DND-41 (cell line): Measurements from ENCODE around the gene RACGAP1.
A peak's percentile ranks its signal among the peaks of the same experiment; 100 is the strongest.
"Not testable (repeated sequence)": the region's sequence is repeated elsewhere in the genome, so short reads cannot be mapped to it uniquely, and the experiment has no call there.

Experiments used
- ATAC-seq: fragments of 200-7000 bp; cut with Tn5 transposase; 3 replicates; pipeline ENCODE4 v1.9.1; 2021; ENCODE audit warnings: low read depth; ENCODE audit not compliant: insufficient read depth
- DNase-seq: peaks from one replicate; pipeline ENCODE4 v3.0.0-alpha.2; 2020
- H2AFZ ChIP-seq: 2 replicates; pipeline ENCODE4 v1.6.0; 2012; ENCODE audit warnings: low read depth, low read length
- H3K27ac ChIP-seq: 2 replicates; pipeline ENCODE4 v1.5.1; 2012; ENCODE audit warnings: low read length, inconsistent platforms
- H3K27me3 ChIP-seq: fragments of 200-600 bp; sonication (generic); 2 replicates; pipeline ENCODE4 v1.6.0; 2012; ENCODE audit warnings: low read length, mild to moderate bottlenecking, inconsistent platforms; ENCODE audit not compliant: insufficient read depth, poor library complexity
- H3K36me3 ChIP-seq: 2 replicates; pipeline ENCODE4 v1.5.1; 2012; ENCODE audit warnings: low read length, inconsistent platforms; ENCODE audit not compliant: insufficient read depth
- H3K4me1 ChIP-seq: 2 replicates; pipeline ENCODE4 v1.5.1; 2012; ENCODE audit warnings: mild to moderate bottlenecking, low read length; ENCODE audit not compliant: insufficient read depth
- H3K4me2 ChIP-seq: 2 replicates; pipeline ENCODE4 v1.6.0; 2012; ENCODE audit warnings: mild to moderate bottlenecking, moderate library complexity, low read length, inconsistent platforms; ENCODE audit not compliant: insufficient read depth
- H3K4me3 ChIP-seq, 2 experiments: fragments of 200-600 bp in 1 of 2; shearing (Covaris generic) in 1 of 2; 2 replicates each; pipeline ENCODE4 v1.5.1; 2012 to 2016; ENCODE audit warnings: inconsistent platforms in 2 of 2, low read length in 2 of 2, mild to moderate bottlenecking in 2 of 2, low read depth in 1 of 2, moderate library complexity in 1 of 2
- H3K79me2 ChIP-seq: 2 replicates; pipeline ENCODE4 v1.6.0; 2012; ENCODE audit warnings: low read length, inconsistent platforms; ENCODE audit not compliant: insufficient read depth
- H3K9ac ChIP-seq: 2 replicates; pipeline ENCODE4 v1.6.0; 2012; ENCODE audit warnings: low read depth, mild to moderate bottlenecking, inconsistent platforms, low read length, moderate library complexity
- H3K9me3 ChIP-seq: 2 replicates; pipeline ENCODE4 v1.5.1; 2012; ENCODE audit warnings: low read length, moderate library complexity, mild to moderate bottlenecking, inconsistent platforms; ENCODE audit not compliant: insufficient read depth, severe bottlenecking
- H4K20me1 ChIP-seq: 2 replicates; pipeline ENCODE4 v1.6.0; 2012; ENCODE audit warnings: low read length; ENCODE audit not compliant: insufficient read depth
- CTCF ChIP-seq: IDR thresholded peaks from 2 replicates; pipeline ENCODE4 v1.5.1; 2012; ENCODE audit warnings: borderline replicate concordance, low read length, moderate library complexity, mild to moderate bottlenecking; ENCODE audit not compliant: poor library complexity, severe bottlenecking; ENCODE audit errors: extremely low read depth
- EZH2 ChIP-seq: IDR thresholded peaks from 3 replicates; pipeline ENCODE4 v1.6.1; 2012; ENCODE audit warnings: borderline replicate concordance, low read depth, mild to moderate bottlenecking, moderate library complexity, low read length, inconsistent platforms; ENCODE audit not compliant: severe bottlenecking

RACGAP1 gene

GRCh38 chr12:50038336-50038735 is 13.0 kb upstream of the RACGAP1 start:
- H2AFZ ChIP-seq = no peak overlapping the region
- no peak for DNase-seq
- H3K36me3 ChIP-seq = no peaks in the 10 kb centered on the region

GRCh38 chr12:50032854-50033581 is 7.7 kb upstream of the RACGAP1 start:
- no peak for TF ChIP-seq CTCF
- no peak for TF ChIP-seq EZH2
- DNase-seq = no peak
- Histone ChIP-seq H3K27ac (no peak overlapping the region), H3K36me3 (no peaks in the 10 kb centered on the region), H4K20me1 (no peaks in the 10 kb centered on the region), H3K9me3 (no peaks in the 10 kb centered on the region), H3K79me2 (no peaks in the 10 kb centered on the region), H3K27me3 (no peaks in the 10 kb centered on the region), H2AFZ (no peak overlapping the region), H3K4me2 (no peak overlapping the region), H3K4me1 (no peaks in the 10 kb centered on the region), H3K4me3 (no peak overlapping the region), H3K9ac (no peak overlapping the region)
- peak; percentile 37 for ATAC-seq

More at GRCh38 chr12:50038336-50038735, 13.0 kb upstream of the RACGAP1 start:
- H3K27me3 ChIP-seq = peaks cover 4% of the 10 kb centered on the region
- no peak for TF ChIP-seq CTCF
- TF ChIP-seq EZH2 = no peak
- H3K9ac ChIP-seq = no peak overlapping the region
- H3K79me2 ChIP-seq = no peaks in the 10 kb centered on the region
- no peaks in the 10 kb centered on the region for H4K20me1 ChIP-seq
- no peak overlapping the region for H3K4me3 ChIP-seq
- no peaks in the 10 kb centered on the region for H3K4me1 ChIP-seq
- H3K4me2 ChIP-seq = no peak overlapping the region
- no peak overlapping the region for H3K27ac ChIP-seq
- no peaks in the 10 kb centered on the region for H3K9me3 ChIP-seq
- ATAC-seq = no peak

GRCh38 chr12:50032515-50032853 is 7.2 kb upstream of the RACGAP1 start:
- Histone ChIP-seq H3K36me3 (no peaks in the 10 kb centered on the region), H4K20me1 (no peaks in the 10 kb centered on the region), H3K79me2 (no peaks in the 10 kb centered on the region), H3K4me1 (no peaks in the 10 kb centered on the region), H3K4me3 (no peak overlapping the region), H3K27me3 (no peaks in the 10 kb centered on the region), H3K9me3 (no peaks in the 10 kb centered on the region), H3K27ac (no peak overlapping the region), H3K4me2 (no peak overlapping the region), H2AFZ (peak overlapping the region; percentile 17; the same call in 1 of the 2 replicates), H3K9ac (no peak overlapping the region)
- DNase-seq = no peak
- no peak for ATAC-seq
- TF ChIP-seq EZH2 = no peak

GRCh38 chr12:50030449-50030848 is 5.2 kb upstream of the RACGAP1 start:
- H3K4me3 ChIP-seq, H3K4me2 ChIP-seq, H3K79me2 ChIP-seq, H3K9ac ChIP-seq, H4K20me1 ChIP-seq, H3K9me3 ChIP-seq, DNase-seq, H3K36me3 ChIP-seq, H3K27me3 ChIP-seq, H3K27ac ChIP-seq, H2AFZ ChIP-seq, ATAC-seq, H3K4me1 ChIP-seq: not testable (repeated sequence)
